GM12865 (cell line): Measurements from ENCODE around the gene HMGN4.
A peak's percentile ranks its signal among the peaks of the same experiment; 100 is the strongest.

ENCODE experiments used
- DNase-seq: peaks from one replicate; pipeline ENCODE4 v3.0.0; 2010; ENCODE audit warnings: low read depth
- H3K4me3 ChIP-seq: 2 replicates; pipeline ENCODE4 v1.5.1; 2011; ENCODE audit warnings: mild to moderate bottlenecking, low read depth, low read length, control low read depth
- CTCF ChIP-seq: IDR thresholded peaks from 2 replicates; pipeline ENCODE4 v1.5.1; 2011; ENCODE audit warnings: low read length, control low read depth, low read depth, inconsistent platforms; ENCODE audit not compliant: insufficient read depth; ENCODE audit errors: missing control alignments

The HMGN4 gene

GRCh38 chr6:26570027-26570809 is 32.1 kb downstream of the HMGN4 start:
- no peak for TF ChIP-seq CTCF
- DNase-seq: no peak
- H3K4me3 ChIP-seq: no peak overlapping the region

DNA sequence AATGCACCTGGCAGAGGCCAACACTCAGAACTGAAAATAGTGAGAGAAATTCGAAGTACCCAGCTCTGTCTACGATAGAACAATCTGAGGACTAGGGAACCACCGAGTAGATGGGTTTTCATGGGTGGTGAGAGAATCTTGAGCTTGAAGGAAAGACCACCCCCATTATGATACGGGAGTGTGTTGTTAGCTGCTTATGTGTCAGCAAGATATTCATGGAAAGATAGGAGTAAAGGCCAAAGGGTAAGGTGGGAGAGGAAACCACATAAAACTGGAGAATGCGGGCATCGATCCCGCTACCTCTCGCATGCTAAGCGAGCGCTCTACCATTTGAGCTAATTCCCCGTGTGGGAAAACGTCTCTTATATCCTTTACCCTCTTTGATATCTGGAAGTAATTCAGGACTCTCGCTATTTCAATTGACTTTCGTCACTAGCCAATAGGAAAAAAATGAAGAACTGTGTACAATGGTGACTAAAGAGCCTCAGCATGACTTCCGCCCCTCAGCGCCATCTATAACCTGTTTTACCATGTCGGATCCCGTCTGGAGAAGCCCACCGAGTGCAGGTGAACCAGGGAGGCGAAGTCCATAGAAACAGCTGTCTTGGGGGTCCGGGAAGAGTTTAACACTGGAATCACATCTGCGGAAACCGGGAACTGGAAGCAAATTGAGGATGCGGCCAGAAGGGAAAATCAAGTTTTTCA is 33.6 kb downstream of the HMGN4 start:
- H3K4me3 ChIP-seq: peak overlapping the region; percentile 67
- TF ChIP-seq CTCF: no peak

GRCh38 chr6:26575494-26575939 is 37.4 kb downstream of the HMGN4 start:
- DNase-seq: peak; percentile 70
- H3K4me3 ChIP-seq: no peak overlapping the region
- no peak for TF ChIP-seq CTCF

More for the DNA sequence above, 33.6 kb downstream of the HMGN4 start:
- peak; percentile 85 for DNase-seq

GRCh38 chr6:26576407-26576843 is 38.3 kb downstream of the HMGN4 start:
- no peak for TF ChIP-seq CTCF
- peak overlapping the region; percentile 69 for H3K4me3 ChIP-seq
- DNase-seq: no peak

GRCh38 chr6:26576929-26577719 is 39.0 kb downstream of the HMGN4 start:
- peak; percentile 91 for DNase-seq
- H3K4me3 ChIP-seq: peak overlapping the region; percentile 69
- no peak for TF ChIP-seq CTCF

GRCh38 chr6:26577720-26578072 is 39.5 kb downstream of the HMGN4 start:
- no peak for TF ChIP-seq CTCF
- DNase-seq: no peak
- H3K4me3 ChIP-seq: peak overlapping the region; percentile 69
